A172 (cell line): Measurements from ENCODE around the gene AGK. TPM values are rescaled to one million over a fixed set of nuclear protein-coding genes. Genes with fewer than 3 reads are reported as not detected.
"Not testable (repeated sequence)": the region's sequence is repeated elsewhere in the genome, so short reads cannot be mapped to it uniquely, and the experiment has no call there.

Experiments used
- DNase-seq: peaks from one replicate; pipeline ENCODE4 v3.0.0-alpha.2; 2015; ENCODE audit warnings: low spot score
- total RNA-seq: library from RNA; depleted of rRNA; stranded (reverse); fragments of >200 nt; shearing (Covaris generic); gene quantifications from 2 replicates; pipeline ENCODE4 v1.2.3, GENCODE V29; 2014

The AGK gene
- total RNA-seq, 1 experiment from 2014 or later: 29.2 TPM

DNA sequence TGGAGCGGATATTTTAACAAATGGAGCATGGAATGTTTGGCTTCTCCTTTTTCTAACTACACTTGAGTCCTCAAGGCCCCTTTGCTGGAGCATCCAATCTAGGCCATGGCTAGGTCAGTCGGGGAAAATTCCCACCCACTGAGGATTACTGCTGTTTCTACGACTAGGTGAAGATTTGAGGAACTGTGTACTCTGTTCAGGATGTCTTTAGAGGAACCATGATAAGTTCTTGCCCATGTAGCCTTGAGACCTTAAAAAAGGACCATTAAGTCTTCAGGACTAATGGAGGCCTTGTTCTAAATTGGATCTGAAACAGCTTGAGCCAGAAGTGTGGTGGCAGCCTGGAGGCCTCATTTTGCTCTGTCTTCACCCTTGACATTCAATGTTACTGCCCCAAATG, 6.2 kb downstream of the AGK start:
- DNase-seq: no peak

DNA sequence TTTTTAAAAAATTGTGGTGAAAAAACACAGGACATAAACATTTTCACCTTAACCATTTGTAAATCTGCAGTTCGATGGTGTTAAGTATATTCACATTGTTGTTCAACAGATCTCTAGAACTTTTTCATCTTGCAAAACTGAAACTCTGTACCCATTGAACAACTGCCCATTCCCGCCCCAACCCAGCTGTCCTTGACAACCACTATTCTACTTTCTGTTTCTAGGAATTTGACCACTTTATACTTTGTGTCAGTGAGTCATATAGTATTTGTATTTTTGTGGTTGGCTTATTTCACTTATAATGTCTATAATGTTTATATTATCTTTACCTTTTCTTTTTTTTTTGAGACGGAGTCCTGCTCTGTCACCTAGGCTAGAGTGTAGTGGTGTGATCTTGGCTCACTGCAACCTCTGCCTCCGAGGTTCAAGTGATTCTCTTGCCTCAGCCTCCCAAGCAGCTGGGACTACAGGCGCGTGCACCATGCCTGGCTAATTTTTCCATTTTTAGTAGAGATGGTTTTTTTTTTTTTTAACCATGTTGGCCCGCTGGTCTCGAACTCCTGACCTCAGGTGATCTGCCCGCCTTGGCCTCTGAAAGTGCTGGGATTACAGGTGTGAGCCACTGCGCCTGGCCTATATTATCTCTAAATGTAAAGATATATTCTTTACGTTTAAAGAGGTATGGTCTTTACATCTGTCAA, 6.8 kb downstream of the AGK start:
- DNase-seq: peak; percentile 19

DNA sequence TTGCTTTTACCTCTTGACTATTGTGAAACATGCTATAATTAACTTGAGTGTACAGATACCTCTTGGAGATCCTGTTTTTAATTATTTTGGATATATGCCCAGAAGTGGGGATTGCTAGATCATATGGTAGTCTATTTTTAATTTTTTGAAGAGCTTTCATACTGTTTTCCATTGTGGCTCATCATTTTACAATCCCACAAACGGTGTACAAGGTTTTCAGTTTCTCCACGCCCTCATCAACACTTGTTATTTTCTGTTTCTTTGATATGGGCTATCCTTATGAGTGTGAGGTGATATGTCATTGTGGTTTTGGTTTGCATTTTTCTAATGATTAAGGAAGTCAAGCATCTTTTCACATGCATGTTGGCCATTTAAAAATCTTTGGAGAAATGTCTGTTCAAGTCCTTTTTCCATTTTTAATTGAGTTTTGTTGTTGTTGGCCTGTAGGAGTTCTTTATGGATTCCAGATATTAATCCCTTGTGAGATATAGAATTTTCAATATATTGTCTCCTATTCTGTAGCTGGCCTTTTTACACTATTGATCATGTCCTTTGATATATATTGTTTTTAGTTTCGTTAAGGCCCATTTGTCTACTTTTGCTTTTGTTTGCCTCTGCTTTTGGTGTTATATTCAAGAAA, 7.5 kb downstream of the AGK start:
- peak; percentile 35 for DNase-seq

DNA sequence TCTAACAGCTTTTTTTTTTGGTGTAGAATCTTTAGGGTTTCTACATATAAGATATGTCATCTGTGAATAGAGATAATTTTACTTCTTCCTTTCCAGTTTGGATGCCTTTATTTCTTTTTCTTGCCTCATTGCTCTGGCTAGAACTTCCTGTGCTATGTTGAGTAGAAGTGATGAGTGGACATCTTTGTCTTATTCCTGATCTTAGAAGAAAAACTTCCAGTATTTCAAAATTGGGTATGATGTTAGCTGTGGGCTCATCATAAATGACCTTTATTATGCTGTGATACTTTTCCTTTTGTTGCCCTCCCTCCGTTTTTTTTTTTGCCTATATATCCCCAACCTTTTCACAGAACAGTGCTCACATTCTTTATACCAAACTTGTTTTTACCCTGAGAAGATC, 8.8 kb downstream of the AGK start:
- no peak for DNase-seq

DNA sequence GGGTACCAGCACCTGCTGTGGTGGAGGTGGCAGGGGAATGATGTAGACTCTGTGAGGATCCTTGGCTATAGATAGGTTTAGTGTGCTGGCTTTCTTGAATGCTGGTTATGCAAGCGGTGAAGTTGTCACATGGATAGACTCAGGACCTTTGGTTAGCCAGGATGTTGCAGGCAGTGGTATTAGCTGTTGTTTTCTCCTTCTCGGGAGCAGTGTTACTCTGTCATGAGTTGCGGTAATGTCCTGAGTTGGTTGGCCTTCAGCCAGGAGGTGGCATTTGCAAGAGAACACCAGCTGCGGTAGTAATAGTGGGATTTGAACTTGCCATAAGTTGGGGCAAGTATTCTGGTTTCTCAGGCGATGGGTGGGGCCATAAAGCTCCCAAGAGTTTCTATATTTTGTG, 10.8 kb downstream of the AGK start:
- DNase-seq: no peak

DNA sequence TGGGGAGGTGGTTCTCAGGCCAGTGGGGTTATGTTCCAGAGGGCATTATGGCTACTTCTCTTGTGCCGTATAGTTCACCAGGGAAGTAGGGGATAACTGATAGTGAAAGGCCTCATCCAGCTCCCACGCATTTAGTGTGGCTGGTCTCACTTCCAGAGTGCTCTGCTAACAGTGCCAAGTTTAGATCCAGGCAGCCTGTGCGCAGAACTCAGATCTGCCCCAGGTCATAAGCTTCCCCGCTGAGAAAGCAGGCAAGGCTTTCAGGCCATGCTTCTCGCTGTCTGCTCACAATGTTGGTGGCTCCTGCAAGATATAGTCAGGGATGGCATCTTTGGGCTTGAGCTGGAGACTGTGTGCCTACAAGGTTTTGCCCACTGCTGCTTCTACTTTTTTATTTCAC, 11.3 kb downstream of the AGK start:
- DNase-seq: no peak

- DNase-seq: no peak
Measured at GRCh38 chr7:141562972-141563371, 11.8 kb downstream of the AGK start.

DNA sequence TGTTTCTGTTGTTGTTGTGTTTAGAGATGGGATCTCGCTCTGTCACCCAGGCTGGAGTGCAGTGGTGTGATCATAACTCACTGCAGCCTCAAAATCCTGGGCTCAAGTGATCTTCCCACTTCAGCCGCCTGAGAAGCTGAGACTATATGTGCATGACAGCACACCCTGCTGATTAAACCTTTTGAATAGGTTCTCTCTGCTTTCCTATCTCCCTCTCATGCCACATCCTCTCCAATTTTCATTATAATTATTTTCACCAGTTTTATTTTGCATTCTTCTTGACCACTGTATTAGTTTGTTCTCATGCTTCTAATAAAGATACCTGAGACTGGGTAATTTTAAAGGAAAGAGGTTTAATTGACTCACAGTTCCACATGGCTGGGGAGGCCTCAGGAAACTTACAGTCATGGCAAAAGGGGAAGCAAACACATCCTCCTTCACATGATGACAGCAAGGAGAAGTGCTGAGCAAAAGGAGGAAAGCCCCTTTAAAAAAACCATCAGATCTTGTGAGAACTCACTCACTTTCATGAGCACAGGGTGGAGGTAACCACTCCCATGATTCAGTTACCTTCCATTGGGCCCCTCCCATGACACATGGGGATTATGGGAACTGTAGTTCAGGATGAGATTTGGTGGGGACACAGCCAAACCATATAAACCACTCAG, 12.9 kb downstream of the AGK start:
- DNase-seq: no peak

GRCh38 chr7:141567432-141567831, 16.2 kb downstream of the AGK start:
- no peak for DNase-seq

DNA sequence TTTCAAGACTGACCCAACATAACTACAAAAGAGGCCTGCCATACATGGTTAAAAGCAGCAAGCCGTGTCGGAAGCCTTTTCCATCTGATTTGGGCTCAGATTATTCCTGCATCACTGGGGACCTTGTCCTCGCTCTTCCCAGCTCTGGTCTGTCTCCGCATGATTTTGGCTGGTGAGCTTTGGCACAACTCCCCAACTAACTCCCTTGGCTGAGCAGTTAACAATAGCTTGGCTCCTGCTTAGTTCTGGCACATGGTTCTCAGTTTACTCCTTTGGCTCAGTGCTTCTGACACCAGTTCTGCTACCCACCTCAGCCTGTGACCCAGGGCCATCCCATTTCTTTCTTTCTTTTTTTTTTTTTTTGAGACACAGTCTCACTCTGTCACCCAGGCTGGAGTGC, 17.0 kb downstream of the AGK start:
- no peak for DNase-seq

DNA sequence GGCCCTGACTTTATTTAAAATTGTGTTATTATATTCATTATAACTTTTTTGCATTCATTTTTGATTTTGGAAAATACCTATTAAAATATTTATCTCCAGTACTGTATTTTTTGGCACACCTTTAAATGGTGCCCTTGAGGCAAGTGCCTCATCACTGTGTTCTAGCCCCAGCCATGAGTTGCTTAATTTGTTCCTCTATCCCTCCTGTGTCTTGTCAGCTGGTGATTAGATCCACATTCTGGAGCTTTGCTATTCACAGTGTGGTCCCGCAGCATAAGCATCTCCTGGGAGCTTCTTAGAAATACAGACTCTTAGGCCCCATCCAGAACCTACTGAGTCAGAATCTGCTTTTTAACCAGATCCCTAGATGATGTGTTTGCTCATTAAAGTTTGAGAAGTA, 19.8 kb downstream of the AGK start:
- no peak for DNase-seq

DNA sequence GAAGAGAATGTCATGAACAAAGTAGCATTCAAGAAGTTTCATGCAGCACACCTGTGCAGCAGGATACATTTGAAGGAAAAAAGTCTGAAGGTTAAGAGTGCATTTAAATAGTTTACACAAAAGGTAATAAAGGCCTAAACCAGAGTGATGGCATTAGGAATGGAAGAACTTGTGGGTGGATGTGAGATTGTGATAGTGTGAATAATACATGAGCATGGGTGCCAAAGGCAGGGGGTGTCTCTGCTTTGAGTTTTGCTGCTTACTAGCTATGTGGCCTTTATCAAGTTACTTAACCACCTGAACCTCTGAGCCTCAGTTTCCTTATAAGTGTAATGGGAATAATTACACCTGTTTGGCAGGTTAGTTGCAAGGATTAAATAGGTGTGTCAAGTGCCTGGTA, 21.0 kb downstream of the AGK start:
- no peak for DNase-seq

DNA sequence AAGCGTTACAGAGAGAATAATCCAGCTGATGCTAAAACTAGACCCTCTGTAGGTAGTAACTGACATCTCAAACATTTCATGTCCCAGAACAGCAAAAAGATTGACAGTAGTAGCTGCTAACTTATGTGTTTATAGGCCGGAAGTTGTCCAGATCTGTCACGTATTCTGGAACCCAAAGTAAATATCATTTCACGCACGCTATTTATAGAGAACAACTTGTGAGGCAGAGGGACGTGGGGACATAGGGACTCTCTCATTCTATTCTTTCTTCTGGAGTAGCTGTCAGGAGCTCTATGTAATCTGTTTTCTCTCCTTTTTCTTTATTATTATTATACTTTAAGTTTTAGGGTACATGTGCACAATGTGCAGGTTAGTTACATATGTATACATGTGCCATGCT, 22.3 kb downstream of the AGK start:
- DNase-seq: no peak

DNA sequence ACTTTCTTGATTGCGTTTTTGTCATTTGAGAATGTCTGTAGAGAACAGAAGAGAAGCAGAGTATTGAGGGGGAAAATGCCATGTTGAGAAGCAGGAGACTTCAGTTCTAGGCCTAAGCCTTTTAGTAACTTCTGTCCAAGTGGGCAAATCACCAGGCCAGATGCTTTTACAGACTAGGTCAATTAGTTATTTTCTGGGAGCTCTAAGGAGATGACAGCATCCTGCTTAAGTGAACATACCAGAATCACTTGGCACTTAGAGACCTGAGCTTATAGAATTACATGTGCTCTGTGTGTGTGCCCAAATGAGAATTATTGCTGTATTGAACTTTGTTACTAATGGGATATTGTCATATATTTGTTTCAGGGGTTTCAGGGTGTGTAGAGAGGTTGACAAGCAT, 24.0 kb downstream of the AGK start:
- DNase-seq: no peak

DNA sequence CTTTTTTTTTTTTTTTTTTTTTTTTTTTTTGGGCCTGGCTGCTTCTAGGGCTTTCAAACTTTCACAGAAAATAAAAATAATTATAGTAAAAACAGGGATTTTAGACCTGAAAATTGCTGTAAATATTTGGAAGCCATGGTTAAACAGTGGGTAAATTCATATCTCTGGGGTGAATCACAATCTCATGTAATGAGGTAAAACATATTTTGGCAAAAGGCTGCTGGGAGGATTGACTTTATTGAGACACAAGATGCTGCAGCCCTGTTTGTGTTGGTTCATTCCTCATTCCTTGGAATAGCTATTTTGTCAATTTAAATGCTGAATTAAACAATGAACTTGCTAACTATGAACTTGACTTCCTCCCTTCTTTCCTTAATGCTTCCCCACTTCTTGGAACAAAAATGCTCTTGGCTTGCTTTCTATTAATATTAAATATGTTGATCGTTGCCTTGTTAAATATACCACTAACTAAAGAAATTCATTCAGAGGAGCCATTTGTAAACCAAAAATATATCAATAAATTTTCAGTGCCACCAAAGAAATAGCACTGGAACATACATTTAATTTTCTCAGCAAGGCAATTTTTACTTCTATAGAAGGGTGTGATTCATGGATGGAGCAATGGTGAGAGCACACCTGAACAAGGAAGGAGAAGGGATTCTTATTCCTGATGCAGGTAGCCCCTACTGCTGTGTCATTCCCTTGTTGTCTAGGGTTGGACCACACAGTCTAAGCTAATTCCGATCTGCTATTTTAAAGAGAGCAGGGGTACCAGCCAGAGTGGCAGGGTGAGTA, 24.6 kb downstream of the AGK start:
- no peak for DNase-seq

- no peak for DNase-seq
Measured at GRCh38 chr7:141577043-141577839, 26.0 kb downstream of the AGK start.

DNA sequence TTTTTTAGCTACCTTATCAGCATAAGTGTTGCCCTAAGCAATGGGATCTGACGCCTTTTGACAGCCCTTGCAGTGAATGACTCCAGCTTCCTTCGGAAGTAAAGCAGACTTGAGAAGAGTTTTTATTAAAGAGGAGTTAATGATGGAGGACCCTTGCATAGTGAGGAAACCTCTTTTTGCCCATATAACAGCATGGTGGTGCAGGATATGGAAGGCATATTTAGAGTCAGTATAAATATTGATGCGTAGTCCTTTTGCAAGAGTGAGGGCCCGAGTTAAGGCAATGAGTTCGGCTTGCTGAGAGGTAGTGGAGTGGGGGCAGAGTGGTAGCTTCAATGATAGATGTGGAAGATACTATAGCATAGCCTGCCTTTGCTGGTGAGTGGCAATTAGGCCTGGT, 28.7 kb downstream of the AGK start:
- not testable (repeated sequence) for DNase-seq

DNA sequence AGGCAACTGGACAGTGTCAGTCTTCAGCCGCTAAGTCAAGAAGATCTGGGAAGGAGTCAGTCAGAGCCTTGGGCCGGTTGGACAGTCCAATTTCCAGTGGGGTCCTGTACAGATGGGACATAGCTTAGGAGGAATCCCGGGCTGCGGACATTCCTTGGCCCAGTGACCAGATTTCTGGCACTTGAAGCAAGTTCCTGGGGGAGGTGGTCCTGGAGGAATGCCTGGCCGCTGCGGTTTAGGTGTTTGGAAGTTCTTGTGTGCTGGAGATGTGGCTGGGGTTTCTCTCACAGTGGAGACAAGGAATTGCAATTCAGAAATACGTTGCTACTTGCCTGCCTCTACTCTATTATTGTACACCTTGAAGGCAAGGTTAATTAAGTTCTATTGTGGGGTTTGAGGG, 30.9 kb downstream of the AGK start:
- DNase-seq: not testable (repeated sequence)

DNA sequence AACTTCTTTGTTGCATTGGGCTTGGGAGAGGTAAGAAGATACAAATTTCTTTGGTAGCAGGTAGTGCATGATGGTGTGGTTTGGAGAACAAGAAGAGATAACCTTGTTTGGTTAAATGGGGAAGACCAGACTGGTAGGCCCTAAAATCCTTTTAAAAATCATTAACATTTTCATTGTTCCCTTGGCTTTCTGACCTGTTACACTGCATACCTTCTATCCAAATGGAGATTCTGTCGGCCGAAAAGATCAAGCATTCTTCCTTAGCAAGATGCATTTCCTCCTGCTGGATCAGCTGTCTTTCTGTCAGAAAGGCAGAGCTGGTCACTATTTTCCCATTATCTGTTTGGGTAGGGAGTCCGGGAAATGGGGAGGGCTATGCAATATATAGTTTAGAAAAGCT, 33.7 kb downstream of the AGK start:
- no peak for DNase-seq

DNA sequence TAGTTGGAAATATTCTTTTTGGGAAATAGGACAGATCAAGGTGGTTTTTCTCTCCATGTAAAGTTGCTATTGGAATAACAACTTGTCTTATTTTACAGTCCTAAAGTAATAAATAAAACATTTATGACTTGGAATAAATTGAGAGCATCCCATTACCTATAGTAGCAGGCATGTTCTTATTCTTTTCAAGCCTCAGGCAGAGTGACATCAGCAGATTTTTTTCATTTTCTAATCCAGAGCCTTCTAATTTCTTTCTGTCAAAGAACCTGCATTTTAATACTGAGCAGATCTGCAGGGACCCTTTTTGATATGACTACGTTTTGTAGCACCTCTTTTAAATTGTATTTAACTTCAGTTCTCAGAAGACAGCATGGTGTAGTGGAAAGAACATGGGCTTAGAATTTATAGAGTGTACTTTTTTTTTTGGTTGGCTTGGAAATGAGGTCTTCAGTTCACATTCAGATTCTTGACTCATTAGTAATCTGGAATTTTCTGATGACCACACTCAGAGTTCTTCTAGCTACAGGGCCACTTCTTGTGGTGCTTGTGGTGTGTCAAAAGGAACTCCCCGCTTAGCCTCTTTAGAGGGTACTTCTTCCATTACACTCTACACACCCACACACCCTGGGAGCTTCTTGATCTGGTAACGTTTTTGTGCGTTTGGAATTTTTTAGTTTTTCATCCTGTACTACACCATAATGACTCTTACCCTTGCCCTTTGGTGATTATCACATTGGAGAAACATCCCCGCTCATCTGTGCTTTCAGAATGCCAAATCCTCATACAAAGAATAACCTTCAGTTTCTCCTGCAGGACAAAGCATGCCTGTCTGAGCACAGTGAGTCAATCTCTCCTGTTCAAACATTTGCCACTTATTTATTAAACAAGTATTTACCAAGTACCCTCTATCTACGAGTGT, 34.6 kb downstream of the AGK start:
- DNase-seq: peak; percentile 73

DNA sequence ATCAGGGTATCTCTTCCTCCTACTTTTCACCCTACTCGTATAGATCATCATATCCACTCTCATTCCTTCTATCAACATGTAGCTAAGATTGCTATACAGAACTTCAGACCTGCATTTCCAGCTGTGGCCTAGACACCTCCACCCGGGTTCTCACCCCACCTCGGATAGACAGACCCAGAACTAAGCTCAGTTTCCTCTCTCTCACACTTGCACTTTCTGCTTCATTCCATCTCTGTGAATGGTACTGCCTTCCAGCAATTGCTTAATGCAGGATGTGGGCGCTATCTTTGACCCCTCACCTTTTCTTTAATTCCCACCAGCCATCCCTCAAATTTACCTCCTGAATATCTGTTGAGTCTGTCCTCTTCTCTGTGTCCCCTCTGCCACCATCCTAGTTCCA, 35.7 kb downstream of the AGK start:
- DNase-seq: no peak
